ENCODE results near the gene TUBGCP3. TPM values are rescaled to one million over a fixed set of nuclear protein-coding genes. Genes with fewer than 3 reads are reported as not detected.

Gene TUBGCP3
- polyA plus RNA-seq, 1 experiment, result 15.7 TPM

- CTCF ChIA-PET, result interaction anchor here (1.3 kb wide), 1 partner anchor 150 kb away, joined by 6 read pairs; no protein-coding TSS in a partner anchor
- no peak for DNase-seq (ENCODE audit: low read depth)
- Histone ChIP-seq H3K27me3 (ENCODE audit: control insufficient read depth, insufficient read depth, low read length) (no peaks in the 10 kb centered on the region), H3K4me3 (ENCODE audit: low read depth, low read length) (no peak overlapping the region), H3K36me3 (ENCODE audit: control insufficient read depth, insufficient read depth, low read length) (no peaks in the 10 kb centered on the region)
- TF ChIP-seq CTCF (IDR thresholded peaks at IDR 0.05; ENCODE audit: insufficient read depth, low read depth, low read length), result no peak
- POLR2A ChIA-PET, result no interaction called here
These were observed 131.6 kb downstream of the TUBGCP3 start for GRCh38 chr13:112456138-112457056.

GRCh38 chr13:112455476-112456059, 132.4 kb downstream of the TUBGCP3 start:
- no peaks in the 10 kb centered on the region for H3K27me3 ChIP-seq (ENCODE audit: control insufficient read depth, insufficient read depth, low read length)
- no peak for DNase-seq (ENCODE audit: low read depth)
- TF ChIP-seq CTCF (IDR thresholded peaks at IDR 0.05; ENCODE audit: insufficient read depth, low read depth, low read length), result no peak
- no peaks in the 10 kb centered on the region for H3K36me3 ChIP-seq (ENCODE audit: control insufficient read depth, insufficient read depth, low read length)
- ChIA-PET CTCF (interaction anchor here (1.3 to 1.5 kb wide), 2 partner anchors 11 to 151 kb away, joined by 4 to 6 read pairs; no protein-coding TSS in a partner anchor), POLR2A (no interaction called here)
- H3K4me3 ChIP-seq (ENCODE audit: low read depth, low read length), result no peak overlapping the region

GRCh38 chr13:112454648-112455334, 133.2 kb downstream of the TUBGCP3 start:
- CTCF ChIA-PET, result interaction anchor here (1.3 to 1.5 kb wide), 2 partner anchors 11 to 152 kb away, joined by 4 to 6 read pairs; no protein-coding TSS in a partner anchor
- Histone ChIP-seq H3K4me3 (ENCODE audit: low read depth, low read length) (no peak overlapping the region), H3K27me3 (ENCODE audit: control insufficient read depth, insufficient read depth, low read length) (no peaks in the 10 kb centered on the region), H3K36me3 (ENCODE audit: control insufficient read depth, insufficient read depth, low read length) (no peaks in the 10 kb centered on the region)
- POLR2A ChIA-PET, result no interaction called here
- no peak for TF ChIP-seq CTCF (IDR thresholded peaks at IDR 0.05; ENCODE audit: insufficient read depth, low read depth, low read length)
- DNase-seq (ENCODE audit: low read depth), result no peak

GRCh38 chr13:112453874-112454647, 133.9 kb downstream of the TUBGCP3 start:
- no peaks in the 10 kb centered on the region for H3K27me3 ChIP-seq (ENCODE audit: control insufficient read depth, insufficient read depth, low read length)
- POLR2A ChIA-PET, result no interaction called here
- no peak for DNase-seq (ENCODE audit: low read depth)
- H3K36me3 ChIP-seq (ENCODE audit: control insufficient read depth, insufficient read depth, low read length), result no peaks in the 10 kb centered on the region
- CTCF ChIA-PET, result interaction anchor here (1.5 kb wide), 1 partner anchor 10 kb away, joined by 4 read pairs; no protein-coding TSS in a partner anchor
- TF ChIP-seq CTCF (IDR thresholded peaks at IDR 0.05; ENCODE audit: insufficient read depth, low read depth, low read length), result no peak
- no peak overlapping the region for H3K4me3 ChIP-seq (ENCODE audit: low read depth, low read length)

Measured in BJ (cell line).